Measurements from ENCODE around the gene BCAS1.

GRCh38 chr20:53964067-53964466, 106.3 kb downstream of the BCAS1 start:
- no peak for TF ChIP-seq EZH2 (IDR thresholded peaks at IDR 0.05; ENCODE audit: borderline replicate concordance, insufficient read depth, low read depth, low read length, poor library complexity, severe bottlenecking)
- TF ChIP-seq CTCF (IDR thresholded peaks at IDR 0.05) = no peak

Measured in B cell (primary cell).